ENCODE results near the gene SPAG6.

SPAG6 gene

DNA sequence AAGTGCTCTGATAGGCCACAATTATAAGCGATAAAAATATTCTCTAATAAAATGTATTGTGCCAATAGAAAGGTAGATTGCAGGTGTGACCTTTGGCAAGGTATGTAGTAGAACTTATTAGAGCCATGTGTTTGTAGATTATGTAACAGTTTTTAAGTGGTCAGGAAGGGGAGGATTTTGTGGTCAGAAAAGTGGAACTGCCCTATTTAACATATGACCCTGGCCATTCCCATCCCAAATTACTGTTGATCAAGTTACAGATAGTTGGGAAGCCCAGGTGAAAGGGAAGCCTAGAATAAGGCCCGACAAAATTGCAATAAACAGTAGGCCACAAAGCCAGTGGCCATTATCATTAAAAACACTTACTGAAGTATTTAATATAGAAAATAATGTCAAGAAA lies 89.2 kb downstream of the SPAG6 start:
- DNase-seq (ENCODE audit: low read depth in 2 of 2) = no peak

- no peak for DNase-seq (ENCODE audit: low read depth in 2 of 2)
Measured at GRCh38 chr10:22435650-22436049, 90.4 kb downstream of the SPAG6 start.

DNA sequence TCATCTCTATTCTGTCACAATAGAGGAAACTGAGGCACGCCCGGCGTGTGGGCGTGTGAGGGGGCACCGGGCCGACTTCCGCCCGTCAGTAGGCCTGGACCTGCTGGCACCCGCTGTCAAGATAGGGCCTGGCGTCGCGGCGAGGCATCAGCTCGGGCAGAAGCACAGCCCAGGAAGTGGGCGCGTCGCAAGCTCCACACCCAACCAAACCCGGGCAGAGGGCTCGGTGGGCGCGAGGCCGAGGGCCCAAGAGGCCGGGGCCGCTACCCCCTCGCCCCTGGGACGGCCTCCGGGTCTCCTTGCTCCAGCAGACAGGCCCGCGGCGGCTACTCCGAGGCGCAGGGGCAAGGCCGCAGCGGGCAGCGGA lies 91.2 kb downstream of the SPAG6 start:
- DNase-seq (ENCODE audit: low read depth in 2 of 2) = peak in 1 of 2 donors; percentile 21

- DNase-seq (ENCODE audit: low read depth in 2 of 2) = peak; percentile 81 to 90
Measured at GRCh38 chr10:22436893-22437619, 91.8 kb downstream of the SPAG6 start.

GRCh38 chr10:22437620-22438588 lies 92.6 kb downstream of the SPAG6 start:
- DNase-seq (ENCODE audit: low read depth in 2 of 2) = peak in 1 of 2 donors; percentile 24

- DNase-seq (ENCODE audit: low read depth in 2 of 2) = no peak
Measured at GRCh38 chr10:22438711-22439110, 93.4 kb downstream of the SPAG6 start.

GRCh38 chr10:22442063-22442462 lies 96.8 kb downstream of the SPAG6 start:
- DNase-seq (ENCODE audit: low read depth in 2 of 2) = no peak

DNA sequence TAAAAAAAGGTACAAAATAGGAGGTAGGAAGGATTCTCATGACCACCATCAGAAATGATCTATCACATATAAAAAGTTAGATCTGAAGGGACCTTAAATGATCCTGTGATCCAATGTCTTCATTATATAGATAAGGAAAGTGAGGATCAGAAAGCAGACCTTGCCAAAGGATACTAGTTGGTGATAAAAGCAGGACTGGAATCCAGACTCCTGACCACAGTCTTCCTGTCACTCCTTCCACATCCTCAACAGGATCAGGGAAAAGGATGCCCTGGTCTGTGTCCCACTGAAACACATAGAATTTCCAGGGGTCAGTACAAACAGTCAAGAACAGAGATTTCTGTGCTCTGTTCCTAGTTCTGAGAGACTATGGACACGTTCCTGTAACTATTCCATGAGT lies 97.2 kb downstream of the SPAG6 start:
- DNase-seq (ENCODE audit: low read depth in 2 of 2) = no peak

- no peak for DNase-seq (ENCODE audit: low read depth in 2 of 2)
Measured at GRCh38 chr10:22443175-22443901, 98.0 kb downstream of the SPAG6 start.

- DNase-seq (ENCODE audit: low read depth in 2 of 2) = no peak
Measured at GRCh38 chr10:22444219-22444788, 99.0 kb downstream of the SPAG6 start.

DNA sequence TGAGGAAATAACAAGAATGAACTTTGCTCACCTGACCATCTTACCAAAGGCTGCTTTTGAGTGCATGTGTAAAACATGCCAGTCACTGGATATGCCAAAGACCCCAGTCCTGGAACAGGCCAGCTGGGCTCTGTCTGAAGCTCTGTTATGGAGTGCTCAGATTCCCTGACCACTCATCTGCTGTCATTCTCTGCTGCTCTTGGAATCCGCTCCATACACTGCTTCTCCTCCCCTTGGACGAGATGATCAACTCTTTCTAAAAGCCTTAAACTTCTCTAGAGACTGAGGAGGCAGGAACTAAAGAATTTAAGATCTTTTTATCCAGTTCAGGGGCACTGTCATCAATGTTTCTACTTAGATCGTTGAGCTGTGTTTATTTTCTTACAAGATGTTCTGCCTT lies 100.2 kb downstream of the SPAG6 start:
- no peak for DNase-seq (ENCODE audit: low read depth in 2 of 2)

- DNase-seq (ENCODE audit: low read depth in 2 of 2) = no peak
Measured at GRCh38 chr10:22447068-22447467, 101.8 kb downstream of the SPAG6 start.

GRCh38 chr10:22451346-22451745 lies 106.0 kb downstream of the SPAG6 start:
- no peak for DNase-seq (ENCODE audit: low read depth in 2 of 2)

- DNase-seq (ENCODE audit: low read depth in 2 of 2) = no peak
Measured at GRCh38 chr10:22453320-22453719, 108.0 kb downstream of the SPAG6 start.

DNA sequence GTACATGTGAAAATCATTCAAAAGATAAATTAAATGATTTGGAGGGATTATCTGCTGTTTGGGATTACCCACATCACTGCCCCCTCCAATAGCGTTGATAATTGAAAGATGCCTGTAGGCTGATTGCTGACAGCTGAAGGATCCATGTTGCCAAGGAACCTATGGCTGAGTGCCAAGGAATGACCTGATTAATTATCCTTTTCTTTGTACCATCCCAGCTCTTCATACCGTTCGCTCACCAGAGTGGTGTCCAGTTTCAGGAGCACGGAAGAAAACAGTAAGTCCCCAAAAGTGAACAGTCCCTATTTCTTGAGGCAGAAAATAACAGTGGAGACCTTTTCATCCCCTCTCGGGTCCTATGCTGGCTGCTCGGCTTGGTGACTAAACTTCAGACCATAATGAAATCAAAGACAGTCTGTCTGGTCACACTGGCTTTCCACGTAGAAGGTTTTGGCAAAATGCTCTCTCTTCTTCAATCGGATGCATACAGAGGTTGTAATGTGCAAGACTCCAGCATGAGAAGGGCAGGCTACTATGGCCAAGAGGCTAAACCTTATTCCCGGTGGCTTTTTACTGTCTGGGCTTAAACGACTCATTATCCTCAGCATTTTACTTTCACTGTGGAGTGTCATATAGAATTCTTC lies 108.8 kb downstream of the SPAG6 start:
- DNase-seq (ENCODE audit: low read depth in 2 of 2) = no peak

DNA sequence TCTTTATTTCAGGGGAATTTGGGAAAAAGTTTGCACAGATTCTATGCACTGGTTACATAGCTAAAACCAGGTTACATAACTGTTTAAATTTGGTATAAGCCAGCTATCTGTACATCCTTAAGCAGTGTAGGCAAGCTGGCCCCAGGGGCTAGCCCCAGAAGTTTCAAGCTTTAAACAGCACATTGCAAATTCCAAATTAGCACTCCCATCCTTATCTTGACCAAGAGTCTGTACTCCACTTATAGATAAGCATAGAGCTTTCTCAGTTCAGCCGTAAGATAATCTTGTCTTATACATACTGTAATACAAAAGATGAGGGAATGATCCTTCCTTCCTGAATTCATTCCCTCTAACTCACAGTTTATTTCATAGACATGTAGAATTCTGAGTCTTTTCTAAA lies 109.3 kb downstream of the SPAG6 start:
- no peak for DNase-seq (ENCODE audit: low read depth in 2 of 2)

DNA sequence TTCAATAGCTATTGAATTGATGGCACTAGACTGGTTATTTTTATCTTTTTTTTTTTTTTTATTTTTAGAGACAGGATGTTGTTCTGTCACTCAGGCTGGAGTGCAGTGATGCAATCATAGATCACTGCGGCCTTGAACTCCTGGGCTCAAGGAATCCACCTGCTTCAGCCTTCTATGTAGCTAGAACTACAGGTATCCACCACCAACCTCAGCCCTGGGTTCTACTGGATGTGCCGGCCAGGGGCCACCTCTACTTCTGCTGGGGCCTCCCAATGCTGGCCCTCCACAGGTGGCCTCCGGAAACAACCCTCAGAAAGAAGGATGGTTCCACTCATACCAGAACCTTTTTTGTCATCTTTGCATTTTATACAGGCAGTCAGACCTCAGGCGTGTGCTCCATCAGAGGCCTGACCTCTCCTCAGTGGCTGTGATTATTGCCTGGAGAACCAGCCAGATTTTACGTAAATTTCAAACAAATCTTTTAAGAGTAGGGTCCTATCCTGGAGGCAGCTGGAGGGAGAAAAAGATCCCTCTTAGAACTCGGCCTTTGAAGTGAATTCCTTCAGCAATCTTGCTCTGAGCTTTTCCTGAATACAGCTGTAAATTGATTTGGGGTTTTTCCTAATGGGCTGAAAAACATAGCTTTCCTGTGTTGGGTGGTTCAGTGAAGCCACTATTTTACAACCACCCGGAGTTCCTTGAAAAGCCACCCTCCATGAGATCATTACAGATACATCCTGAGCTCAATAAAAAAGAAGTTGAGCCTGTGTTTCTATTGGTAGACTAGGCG lies 110.0 kb downstream of the SPAG6 start:
- DNase-seq (ENCODE audit: low read depth in 2 of 2) = no peak

GRCh38 chr10:22456486-22456885 lies 111.2 kb downstream of the SPAG6 start:
- no peak for DNase-seq (ENCODE audit: low read depth in 2 of 2)

DNA sequence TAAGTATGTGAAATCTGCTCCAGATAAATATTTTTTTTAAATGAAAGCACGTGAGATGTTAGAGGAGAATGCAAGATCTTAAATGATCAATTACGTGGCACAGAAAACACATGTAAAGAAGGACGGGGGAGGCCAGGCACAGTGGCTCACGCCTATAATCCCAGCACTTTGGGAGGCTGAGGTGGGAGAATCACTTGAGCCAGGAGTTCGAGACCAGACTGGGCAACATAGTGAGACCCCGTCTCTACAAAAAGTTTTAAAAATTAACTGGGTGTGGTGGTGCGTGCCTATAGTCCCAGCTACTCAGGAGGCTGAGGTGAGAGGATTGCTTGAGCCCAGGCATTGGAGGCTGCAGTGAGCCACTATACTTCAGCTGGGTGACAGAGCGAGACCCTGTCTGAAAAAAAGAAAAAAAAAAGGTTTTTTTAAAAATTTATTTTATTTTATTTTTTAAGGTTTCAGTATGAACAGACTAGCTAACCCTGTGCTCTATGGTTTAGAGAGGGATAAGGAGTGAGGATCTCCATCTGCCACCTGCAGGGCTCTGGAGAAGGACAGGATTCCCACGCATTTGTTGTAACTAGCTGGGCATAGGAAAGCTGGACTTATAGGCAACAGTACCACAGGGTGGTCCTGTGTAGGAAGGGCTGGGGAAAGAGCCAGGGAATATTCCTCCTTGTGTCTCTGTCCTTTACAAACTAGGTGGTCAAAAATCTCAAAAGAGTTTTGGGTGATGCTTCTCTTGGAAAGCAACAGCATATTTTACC lies 113.2 kb downstream of the SPAG6 start:
- no peak for DNase-seq (ENCODE audit: low read depth in 2 of 2)

GRCh38 chr10:22459496-22459895 lies 114.2 kb downstream of the SPAG6 start:
- DNase-seq (ENCODE audit: low read depth in 2 of 2) = no peak
